Measurements from ENCODE around the gene ZNF497.
"Not testable (repeated sequence)": the region's sequence is repeated elsewhere in the genome, so short reads cannot be mapped to it uniquely, and the experiment has no call there.

The ZNF497 gene

DNA sequence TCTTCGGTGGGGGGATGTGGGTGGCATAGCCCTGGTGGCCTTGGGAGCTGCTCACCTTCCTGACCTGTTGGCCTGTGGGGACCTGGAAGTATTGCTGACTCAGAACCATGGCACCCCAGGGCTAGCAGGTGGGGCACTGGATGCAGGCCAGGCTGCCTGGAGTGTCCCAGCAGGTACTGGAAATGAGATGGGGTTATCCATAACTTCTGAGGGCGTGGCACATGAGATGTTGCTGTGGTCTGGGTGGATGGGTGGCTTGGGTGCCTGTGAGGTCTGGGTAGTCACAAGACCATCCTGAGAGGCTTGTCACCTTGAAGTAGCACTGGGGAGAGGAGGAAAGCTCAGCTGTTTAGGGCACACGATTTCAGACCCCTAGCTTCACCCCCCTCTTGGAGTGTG, 32.3 kb upstream of the ZNF497 start:
- no peak for DNase-seq (ENCODE audit: low read depth in 2 of 2)

DNA sequence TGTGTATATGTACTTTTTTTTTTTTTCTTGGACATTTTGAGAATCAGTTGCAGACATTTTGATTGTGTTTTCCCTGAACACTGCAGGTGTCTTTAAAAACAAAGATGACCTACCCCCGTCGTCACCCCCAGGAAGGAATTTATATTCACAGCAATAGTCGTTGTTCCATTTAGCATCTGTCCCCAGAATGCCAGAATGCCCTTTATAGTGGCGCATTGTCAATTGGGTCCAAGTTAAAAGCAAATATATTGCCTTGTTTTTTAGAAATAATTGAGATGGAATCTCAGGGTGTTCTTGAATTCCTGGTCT, 31.1 kb upstream of the ZNF497 start:
- no peak for DNase-seq (ENCODE audit: low read depth in 2 of 2)

DNA sequence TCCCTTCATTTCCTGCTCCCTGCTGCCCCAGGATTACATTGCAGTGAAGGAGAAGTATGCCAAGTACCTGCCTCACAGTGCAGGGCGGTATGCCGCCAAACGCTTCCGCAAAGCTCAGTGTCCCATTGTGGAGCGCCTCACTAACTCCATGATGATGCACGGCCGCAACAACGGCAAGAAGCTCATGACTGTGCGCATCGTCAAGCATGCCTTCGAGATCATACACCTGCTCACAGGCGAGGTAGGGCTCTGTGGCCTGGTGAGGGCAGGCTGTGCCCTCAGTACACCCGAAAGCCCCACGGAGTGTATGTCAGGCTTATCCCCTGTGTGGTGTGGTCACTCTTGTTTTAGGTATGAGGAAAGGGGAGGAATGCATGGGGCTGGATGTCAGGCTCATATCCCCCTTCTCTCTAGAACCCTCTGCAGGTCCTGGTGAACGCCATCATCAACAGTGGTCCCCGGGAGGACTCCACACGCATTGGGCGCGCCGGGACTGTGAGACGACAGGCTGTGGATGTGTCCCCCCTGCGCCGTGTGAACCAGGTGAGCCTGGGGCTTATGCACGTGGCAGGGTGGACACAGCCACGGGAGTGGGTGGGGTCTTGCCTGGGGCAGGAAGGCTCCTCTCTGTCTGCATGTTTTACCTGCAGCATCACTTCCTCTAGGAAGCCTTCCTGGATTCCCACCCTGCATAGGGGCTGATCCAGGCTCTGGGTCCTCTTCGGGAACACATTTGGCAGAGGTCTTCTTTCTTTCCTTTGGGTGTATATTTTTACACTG, 30.6 kb upstream of the ZNF497 start:
- DNase-seq (ENCODE audit: low read depth in 2 of 2): no peak

DNA sequence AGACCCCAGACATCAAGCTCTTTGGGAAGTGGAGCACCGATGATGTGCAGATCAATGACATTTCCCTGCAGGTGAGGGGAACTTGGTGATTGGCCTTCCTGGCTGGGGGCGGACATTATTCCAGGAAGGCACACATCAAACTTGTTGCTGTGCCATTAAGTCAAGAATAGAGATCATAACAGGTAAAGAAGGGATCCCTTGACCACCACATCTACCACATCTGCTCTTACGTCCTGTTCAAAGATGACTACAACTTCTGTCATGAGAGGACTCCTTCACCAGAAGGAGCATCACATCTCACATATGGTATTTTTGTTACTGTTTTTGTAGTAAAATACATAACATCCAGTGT, 25.6 kb upstream of the ZNF497 start:
- DNase-seq (ENCODE audit: low read depth in 2 of 2): no peak

DNA sequence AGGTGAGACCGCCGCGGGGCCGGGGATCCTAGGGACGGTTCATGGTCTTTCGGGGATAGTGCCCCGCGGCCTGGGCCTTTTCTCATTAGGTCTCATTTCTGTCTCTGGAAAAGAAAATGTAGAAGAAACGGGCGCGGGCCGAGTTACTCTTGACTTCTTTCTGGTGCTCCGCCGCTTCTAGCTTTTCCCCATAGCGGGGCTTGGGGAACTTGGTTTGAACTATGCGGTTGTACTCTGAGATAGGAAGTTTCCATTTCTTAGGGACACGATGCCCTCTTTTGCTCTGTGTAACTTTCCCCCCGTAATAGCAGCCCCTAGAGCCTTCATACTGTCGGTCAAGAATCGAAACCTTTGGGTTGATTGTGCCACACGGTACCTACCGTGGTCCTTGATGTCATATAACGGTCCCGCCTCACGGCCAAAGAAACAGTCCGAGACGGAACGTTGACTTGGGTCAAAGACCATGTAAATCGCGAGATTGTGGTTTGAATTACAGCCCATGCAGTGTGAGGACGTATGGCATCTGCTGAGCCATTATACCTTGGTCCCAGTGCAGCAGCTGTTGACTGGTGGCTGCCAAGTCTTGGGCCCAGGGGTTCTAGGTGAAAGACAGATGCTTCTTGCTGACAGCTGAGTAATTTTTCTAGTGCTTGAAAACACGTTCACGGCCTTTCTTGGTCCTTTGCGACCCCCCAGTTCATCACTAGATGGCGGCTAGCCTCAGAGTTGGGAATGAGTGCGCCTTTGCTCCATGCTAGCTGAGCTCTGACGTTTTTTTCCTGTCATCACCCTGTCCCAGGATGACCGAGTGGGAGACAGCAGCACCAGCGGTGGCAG, 25.0 kb upstream of the ZNF497 start:
- DNase-seq (ENCODE audit: low read depth in 2 of 2): no peak

DNA sequence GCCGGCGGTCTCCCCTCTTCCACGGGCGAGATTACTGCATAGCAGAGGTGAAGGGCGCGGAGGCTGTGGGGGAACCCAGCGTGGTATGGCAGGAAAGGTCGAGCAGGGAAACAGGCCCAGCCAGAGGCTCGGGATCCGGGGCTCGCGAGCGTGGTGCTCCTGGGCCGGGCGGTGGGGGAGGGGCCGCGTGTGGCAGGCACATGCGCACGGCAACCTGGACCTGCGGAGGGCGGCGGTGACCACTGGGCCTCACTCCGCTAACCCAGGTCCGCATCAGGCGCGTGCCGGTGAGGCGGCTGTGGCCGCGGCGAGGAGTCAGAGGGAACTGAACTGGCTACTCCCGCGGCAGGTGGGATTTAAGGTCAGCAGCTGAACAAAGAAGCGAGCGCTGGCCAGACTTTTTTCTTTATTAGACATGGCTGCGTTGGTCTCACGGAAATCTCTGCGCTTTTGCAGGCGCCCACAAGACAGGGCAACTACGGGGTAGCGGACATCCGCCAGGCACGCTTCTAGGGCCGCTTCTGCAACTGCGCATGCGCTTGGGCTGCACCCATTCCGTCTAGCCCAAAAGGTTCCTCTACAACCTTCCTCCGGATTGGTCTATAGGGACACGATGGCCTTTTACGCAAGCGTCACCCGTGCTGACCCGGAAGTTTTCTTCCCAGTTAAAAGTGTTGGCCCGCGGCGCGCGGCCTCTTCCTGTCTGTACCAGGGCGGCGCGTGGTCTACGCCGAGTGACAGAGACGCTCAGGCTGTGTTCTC, 24.2 kb upstream of the ZNF497 start, which contains the start of gene RPS5:
Gene RPS5 (plus strand): TSS at position 694 of the 762 bp plus-strand sequence. CDS start 869 bp downstream, outside the sequence.
- peak; percentile 89 to 94 for DNase-seq (ENCODE audit: low read depth in 2 of 2)

DNA sequence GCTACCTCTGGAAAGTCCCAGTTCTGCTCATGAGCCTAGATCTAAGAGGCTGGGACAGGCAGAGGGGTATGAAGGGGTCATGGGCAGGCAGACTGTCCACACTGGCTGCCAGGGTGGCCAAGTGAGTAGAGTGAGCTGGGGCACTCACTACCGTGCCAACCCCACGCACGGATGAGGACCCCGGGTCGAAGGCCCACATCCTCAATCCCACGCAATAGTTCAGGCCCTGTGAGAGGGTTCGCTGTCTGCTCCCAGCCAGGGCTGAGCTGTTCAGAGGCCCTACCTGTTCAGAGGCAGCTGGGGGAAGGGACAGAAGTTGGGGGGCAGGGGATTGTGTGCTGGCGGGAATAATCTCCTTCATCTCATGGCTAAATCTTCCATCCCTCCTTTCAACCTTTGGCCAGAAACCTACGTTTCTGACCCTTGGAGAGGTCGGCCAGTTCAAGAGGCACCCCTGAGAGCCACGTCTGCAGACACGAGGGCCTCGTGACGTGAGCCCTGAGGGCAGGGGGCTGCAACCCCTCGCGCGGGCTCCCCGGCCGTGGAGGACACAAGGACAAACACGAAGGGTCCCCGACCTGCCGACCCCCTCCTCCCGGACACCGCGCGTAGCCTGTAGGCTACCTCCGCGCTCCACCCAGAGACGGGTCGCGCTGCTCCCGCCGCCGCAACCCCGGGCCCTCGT, 23.5 kb upstream of the ZNF497 start:
- DNase-seq (ENCODE audit: low read depth in 2 of 2): no peak

DNA sequence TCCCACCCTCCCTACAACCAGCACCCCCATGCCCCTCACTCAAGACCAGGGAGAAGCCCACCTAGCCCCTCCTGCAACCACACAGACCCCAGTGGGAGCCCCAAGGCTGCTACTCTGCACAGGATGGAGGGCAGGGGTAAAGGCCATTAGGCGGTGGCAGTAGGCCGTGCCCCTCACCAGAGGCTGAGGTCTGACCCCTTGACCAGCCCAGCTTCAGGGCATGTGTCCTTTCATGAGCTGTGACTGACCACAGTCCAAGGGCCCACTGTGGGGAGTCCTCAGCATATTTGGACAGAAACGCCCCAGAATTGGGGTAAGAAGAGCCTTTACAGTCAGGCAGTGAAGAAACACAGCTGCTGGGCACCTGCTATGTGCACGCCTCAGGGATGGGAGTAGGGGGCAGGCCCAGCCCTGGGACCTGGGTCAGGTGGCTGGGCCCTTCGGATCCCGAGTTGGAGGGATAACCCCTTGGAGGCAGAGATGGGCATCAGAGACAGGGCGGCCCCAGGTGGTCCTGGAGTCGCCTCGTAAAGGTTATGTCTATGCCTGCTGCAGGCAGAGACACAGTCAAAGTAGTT, 22.9 kb upstream of the ZNF497 start:
- DNase-seq (ENCODE audit: low read depth in 2 of 2): no peak

DNA sequence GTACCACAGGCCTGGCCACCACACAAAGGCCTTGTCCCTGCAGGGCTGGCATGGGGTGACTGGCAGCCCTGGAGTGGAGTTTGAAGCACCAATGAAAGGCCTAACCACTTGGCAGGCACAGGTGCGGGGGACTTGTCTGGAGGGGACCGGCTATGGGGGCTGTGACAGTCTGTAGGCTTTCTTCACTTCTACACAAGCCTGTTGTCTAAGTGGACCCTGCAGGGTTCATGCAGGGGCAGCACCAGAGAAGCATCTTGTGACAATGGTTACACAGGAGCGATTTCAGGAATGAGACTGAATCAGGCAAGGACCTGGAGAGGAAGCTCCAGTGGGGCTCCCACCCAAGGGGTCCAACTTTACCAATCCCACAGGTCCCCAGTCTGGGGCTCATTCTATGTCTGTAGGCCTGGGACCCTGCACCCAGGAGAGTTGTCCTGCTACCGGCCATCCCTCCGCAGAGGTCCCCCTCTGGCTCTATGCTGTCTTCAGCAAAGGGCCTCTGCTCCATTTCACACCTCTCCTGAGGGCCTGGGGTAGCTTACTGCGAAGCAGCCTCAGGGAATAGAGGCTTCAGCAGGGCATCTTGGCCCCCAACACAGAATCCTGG, 20.5 kb upstream of the ZNF497 start:
- no peak for DNase-seq (ENCODE audit: low read depth in 2 of 2)

DNA sequence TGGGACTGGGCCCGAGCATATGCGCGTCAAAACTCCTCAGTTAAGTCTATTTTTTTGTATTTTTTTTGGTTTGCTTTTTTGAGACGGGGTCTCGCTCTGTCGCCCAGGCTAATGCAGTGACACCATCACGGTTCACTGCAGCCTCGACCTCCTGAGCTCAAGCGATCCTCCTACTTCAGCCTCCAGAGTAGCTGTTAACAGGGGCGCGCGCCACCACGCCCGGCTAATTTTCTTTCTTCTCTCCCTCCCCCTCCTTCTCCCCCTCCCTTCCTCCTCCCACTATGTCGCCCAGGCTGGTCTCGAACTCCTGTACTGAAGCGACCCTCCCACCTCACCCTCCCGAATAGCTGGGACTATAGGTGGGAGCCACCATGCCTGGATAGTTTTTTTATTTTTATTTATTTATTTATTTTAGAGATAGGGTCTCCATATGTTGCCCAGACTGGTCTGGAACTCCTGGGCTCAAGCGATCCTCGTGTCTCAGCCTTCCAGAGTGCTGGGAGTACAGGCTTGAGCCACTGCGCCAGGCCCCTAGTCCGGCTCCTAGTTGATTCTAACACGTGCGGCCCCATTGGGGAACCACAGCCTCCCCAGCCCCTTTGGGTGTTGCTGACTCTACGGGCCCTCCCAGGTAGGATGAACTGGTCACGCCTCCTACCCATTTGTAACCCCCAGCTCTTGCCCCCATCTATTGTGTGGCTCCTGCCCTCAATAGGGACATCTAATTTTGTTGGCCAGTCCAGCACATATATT, 19.1 kb upstream of the ZNF497 start:
- DNase-seq (ENCODE audit: low read depth in 2 of 2): no peak

DNA sequence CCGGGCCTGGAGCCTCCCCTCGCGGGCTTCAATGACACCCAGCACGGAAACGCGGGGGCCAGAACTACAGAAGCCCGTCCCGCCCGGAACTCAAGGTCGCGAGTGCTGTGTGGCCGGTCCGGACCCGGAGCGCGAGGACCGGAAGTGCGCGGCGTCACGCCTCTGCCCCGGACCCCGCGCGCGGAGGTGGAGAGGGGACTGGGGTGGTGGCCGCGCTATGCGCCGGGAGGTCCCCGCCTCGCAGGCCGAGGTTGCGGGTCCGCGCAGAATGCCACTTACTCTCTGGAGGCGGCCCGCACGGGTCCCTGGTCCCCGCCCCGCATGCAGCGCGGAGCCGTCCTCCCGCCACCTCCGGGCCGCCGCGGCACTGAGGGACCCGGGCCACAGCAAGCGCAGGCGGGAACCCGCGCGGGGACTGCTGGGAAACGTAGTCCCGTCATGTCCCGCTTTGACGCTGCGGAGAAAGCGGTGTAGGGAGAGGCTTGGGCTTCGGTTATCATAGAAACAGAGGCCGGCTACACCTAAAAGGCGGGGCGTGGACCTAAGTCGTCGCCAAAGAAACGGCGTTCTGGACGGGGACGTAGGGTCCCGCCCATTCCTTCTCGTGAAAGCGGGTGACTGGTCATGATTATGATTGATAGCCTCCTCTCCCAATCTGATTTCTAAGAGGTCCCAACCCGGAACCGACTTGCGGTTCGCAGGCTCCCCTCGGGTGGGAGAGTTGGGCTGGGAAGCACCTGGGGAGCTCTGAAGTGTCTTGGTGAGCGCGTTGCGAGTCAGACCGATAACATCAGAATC, 18.3 kb upstream of the ZNF497 start, which contains the start of gene ZNF837:
Gene ZNF837 (minus strand): TSS at position 369 of the 798 bp plus-strand sequence. CDS start 11,698 bp downstream, outside the sequence.
- peak; percentile 95 to 98 for DNase-seq (ENCODE audit: low read depth in 2 of 2)

DNA sequence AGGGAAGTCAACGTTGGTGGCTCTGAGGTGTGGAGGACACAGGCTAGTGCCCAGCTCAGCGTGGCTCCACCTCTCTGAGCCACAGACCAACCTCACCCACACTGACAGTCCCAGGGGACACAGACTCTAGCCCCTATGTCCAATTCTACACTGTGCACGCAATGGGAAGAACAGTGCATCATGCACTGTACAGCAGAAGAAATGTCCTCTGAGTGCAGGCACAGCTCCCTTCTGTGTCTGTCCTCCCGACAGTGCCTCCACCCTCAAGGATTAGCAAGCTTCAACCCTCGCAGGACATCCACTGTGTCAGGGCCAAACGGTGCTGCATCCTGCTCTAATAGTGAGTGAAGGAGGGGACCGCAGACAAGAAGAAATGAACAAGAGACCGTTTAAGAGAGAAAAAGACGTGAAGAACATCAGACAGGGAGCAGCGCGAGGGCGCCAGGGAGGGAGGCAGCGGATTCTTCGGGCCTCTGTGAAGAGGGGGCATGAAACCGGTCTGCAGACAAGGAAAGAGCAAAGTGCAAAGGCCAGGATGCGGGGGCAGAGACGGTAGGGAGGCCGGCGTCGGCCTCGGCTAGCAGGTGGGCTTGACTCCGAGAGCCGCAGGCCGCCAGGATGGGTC, 17.6 kb upstream of the ZNF497 start:
- DNase-seq (ENCODE audit: low read depth in 2 of 2): no peak

DNA sequence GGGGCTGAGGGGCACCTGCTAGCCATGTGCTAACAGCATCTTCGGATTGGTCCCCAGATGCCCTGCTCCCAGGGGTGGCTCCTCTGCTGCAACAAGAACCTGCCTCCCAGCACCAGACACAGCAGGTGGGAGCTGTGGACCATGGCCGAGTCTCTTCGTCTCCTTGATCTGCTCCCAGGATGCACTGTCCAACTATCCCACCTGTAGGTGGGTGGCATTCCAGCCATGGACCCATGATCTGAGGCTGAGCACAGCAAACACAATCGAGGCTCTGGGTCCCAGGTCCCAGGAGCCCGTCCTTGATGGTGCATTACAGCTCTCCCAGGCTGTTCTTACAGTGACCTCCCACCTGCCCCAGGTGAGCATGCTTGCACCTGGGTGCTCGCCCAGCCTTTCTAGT, 16.7 kb upstream of the ZNF497 start:
- DNase-seq (ENCODE audit: low read depth in 2 of 2): no peak

DNA sequence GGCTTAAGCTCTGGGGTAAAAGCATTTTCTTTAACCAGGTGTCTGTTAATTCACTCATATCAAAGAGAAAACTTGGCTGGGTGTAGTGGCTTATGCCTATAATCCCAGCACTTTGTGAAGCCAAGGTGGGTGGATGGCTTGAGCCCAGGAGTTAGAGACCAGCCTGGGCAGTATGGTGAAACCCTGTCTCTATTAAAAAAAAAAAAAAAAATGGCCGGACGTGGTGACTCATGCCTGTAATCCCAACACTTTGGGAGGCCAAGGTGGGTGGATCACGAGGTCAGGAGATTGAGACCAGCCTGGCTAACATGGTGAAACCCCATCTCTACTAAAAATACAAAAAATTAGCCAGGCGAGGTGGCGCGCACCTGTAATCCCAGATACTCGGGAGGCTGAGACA, 14.2 kb upstream of the ZNF497 start:
- DNase-seq (ENCODE audit: low read depth in 2 of 2): not testable (repeated sequence)

DNA sequence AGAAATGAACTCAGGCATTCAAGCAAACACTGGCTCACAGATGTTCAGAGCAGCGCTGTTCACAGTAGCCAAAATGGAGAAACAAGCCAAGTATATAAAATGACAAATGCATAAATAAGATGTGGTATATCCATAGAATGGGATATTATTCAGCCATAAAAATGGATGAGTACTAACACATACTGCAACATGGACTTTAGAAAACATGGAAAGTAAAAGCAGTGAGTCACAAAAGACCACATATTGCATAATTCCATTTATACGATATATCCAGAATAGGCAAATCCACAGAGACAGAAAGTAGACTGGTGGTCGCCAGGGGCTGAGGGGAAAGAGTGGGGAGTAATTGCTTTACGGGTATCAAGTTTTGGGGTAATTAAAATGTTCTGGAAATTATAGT, 11.6 kb upstream of the ZNF497 start:
- DNase-seq (ENCODE audit: low read depth in 2 of 2): no peak

DNA sequence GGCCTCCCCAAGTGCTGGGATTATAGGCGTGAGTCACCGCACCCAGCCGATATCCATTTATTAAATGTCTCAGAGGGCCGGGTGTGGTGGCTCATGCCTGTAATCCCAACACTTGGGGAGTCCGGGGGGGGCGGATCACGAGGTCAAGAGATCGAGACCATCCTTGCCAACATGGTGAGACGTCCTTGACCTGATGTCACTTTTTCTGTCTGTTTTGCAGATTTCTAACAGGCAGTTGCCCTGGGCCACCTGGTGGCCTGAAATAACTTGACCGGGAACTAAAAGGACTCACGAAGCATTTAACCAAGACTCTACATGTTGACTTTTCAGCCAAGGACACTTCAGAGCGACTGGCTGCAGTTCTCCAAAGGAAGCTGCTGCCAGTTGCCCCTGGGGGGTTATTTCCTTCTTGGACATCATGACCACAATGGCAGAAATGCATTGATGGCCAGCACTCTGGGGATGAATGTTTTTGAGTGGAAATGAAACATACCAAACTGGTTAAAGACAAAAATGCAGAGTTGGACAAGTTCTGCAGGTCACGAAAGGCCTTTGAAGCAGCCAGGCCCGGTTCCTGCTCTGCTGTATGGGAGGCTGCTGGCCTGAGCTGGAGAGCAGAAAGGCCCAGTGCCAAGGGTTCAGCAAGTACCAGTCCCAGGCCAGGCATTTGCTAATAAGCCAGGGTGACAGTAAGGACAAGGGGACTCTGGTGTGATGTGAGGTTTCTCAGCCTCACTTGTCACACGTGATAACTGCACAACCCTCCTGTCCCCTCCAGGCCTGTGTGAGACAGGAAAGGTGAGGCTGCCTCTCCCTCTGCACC, 10.0 kb upstream of the ZNF497 start:
- DNase-seq (ENCODE audit: low read depth in 2 of 2): no peak

DNA sequence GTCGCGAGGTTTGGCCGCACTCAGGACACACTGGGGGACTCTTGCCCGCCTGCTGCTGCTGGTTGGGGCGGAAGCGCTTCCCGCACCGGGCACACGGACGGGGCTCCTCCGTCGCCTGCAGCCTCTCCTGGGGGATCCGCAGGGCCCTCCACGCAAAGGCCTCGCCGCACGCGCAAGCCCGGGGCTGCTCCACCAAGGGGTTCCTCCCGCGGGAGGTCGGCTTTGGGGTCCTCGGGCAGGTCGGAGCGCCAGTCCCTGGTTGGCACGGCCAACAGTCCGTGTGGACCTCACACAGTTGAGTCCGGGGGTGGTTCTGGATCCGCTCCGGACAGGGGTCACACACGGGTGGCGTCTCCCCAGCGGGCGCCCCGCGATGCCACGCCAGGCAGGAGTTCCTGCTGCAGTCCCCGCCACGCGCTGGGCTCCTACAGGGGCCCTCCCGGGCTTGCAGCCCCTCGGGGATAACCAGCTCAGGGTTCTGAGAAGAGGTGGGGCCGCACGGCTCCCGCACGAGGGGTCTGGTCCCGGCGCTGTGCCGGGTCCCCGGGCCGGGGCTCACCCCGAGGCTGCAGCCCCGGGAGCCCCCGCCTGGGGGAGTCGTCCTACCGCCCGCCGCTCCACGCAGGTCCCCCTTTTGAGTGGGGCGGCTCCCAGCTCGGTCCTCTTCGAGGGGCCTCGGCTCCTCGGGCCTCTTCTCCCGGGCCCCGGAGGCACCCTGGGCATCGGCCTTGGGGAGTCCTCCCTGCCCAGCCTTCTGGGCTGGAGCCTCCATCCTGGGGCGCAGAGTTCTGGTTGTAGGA, 6.2 kb upstream of the ZNF497 start:
- no peak for DNase-seq (ENCODE audit: low read depth in 2 of 2)
